Bronchial epithelial cell (primary cell): Measurements from ENCODE around the gene LMAN1L. TPM values are rescaled to one million over a fixed set of nuclear protein-coding genes. Genes with fewer than 3 reads are reported as not detected.
A peak's percentile ranks its signal among the peaks of the same experiment; 100 is the strongest.

Experiments
- DNase-seq: peaks from one replicate; pipeline ENCODE4 v3.0.0-alpha.2; 2010; ENCODE audit warnings: low read depth
- FAIRE-seq: peaks from 2 replicates; lab custom pipeline; 2011; peaks lifted over from hg19 to GRCh38; lab: Jason Lieb, UNC
- H3K27me3 ChIP-seq: 2 replicates; pipeline ENCODE4 v1.5.1; 2011; ENCODE audit warnings: low read length; ENCODE audit not compliant: control insufficient read depth, insufficient read depth
- H3K36me3 ChIP-seq: 2 replicates; pipeline ENCODE4 v1.5.1; 2011; ENCODE audit warnings: low read length; ENCODE audit not compliant: control insufficient read depth, insufficient read depth
- H3K4me3 ChIP-seq: 2 replicates; pipeline ENCODE4 v1.5.1; 2011; ENCODE audit warnings: mild to moderate bottlenecking, low read depth, low read length, control low read depth
- total RNA-seq: library from RNA; depleted of rRNA; stranded (reverse); fragments of >200 nt; gene quantifications from 2 replicates; pipeline ENCODE4 v1.2.1, GENCODE V29; 2014
- TF ChIP-seq, protein P1 (sequence below): IDR thresholded peaks from 2 replicates; pipeline ENCODE4 v1.5.1; 2011; ENCODE audit warnings: mild to moderate bottlenecking, moderate library complexity, low read length, control low read depth, inconsistent platforms; ENCODE audit not compliant: insufficient read depth, severe bottlenecking

LMAN1L gene
- total RNA-seq: under 0.01 TPM in 1 of 2 replicates, not detected in the other

DNA sequence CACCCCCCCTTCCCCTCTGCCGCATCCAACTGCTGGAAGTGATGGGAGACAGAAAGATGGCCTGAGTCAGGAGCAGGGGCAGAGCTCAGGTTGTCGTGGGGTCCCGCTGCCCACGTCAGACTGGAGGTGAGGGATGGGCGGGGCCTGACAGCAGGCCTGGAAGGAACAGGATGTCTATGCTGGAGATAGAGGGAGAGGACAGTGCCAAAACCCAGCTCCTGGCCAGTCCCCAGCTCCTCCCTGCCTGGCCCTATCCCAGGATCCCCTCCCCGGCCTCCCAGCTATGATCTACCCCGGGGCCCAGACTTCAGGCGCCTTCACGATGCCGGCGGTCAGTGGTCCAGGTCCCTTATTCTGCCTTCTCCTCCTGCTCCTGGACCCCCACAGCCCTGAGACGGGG is at the start of gene LMAN1L:
LMAN1L (plus strand) TSS at position 303 of the 400 bp plus-strand sequence; CDS start at position 323, 20 bp downstream.
- H3K36me3 ChIP-seq: no peaks in the 10 kb centered on the region
- no peak for FAIRE-seq
- TF ChIP-seq, protein P1, sequence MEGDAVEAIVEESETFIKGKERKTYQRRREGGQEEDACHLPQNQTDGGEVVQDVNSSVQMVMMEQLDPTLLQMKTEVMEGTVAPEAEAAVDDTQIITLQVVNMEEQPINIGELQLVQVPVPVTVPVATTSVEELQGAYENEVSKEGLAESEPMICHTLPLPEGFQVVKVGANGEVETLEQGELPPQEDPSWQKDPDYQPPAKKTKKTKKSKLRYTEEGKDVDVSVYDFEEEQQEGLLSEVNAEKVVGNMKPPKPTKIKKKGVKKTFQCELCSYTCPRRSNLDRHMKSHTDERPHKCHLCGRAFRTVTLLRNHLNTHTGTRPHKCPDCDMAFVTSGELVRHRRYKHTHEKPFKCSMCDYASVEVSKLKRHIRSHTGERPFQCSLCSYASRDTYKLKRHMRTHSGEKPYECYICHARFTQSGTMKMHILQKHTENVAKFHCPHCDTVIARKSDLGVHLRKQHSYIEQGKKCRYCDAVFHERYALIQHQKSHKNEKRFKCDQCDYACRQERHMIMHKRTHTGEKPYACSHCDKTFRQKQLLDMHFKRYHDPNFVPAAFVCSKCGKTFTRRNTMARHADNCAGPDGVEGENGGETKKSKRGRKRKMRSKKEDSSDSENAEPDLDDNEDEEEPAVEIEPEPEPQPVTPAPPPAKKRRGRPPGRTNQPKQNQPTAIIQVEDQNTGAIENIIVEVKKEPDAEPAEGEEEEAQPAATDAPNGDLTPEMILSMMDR: no peak
- no peaks in the 10 kb centered on the region for H3K27me3 ChIP-seq
- H3K4me3 ChIP-seq: no peak within 1 kb of the TSS
- no peak for DNase-seq

DNA sequence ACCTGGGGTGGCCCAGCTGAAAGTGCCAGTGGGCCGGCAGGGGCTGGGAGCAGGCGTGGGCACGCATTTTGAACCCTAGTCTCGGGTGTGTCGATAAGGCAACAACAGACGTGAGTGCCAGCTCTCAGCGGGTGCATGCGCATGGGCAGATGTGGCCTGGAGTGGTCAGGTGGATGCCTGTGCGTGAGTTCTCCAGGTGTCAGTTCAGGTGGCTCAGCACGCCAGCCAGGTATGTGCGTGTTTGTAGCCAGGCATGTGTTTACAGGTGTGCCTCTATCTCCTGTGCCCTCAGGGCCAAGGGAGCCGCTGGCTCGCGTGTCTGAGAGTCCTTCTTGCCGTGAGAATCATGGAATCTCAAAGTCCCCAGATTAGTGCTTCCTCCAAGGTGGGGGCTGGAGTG is 49.2 kb upstream of the LMAN1L start:
- Histone ChIP-seq H3K4me3 (no peak overlapping the region), H3K27me3 (no peaks in the 10 kb centered on the region), H3K36me3 (no peaks in the 10 kb centered on the region)
- DNase-seq (peak; percentile 75), FAIRE-seq (peak; percentile 91)
- TF ChIP-seq, protein P1: no peak

DNA sequence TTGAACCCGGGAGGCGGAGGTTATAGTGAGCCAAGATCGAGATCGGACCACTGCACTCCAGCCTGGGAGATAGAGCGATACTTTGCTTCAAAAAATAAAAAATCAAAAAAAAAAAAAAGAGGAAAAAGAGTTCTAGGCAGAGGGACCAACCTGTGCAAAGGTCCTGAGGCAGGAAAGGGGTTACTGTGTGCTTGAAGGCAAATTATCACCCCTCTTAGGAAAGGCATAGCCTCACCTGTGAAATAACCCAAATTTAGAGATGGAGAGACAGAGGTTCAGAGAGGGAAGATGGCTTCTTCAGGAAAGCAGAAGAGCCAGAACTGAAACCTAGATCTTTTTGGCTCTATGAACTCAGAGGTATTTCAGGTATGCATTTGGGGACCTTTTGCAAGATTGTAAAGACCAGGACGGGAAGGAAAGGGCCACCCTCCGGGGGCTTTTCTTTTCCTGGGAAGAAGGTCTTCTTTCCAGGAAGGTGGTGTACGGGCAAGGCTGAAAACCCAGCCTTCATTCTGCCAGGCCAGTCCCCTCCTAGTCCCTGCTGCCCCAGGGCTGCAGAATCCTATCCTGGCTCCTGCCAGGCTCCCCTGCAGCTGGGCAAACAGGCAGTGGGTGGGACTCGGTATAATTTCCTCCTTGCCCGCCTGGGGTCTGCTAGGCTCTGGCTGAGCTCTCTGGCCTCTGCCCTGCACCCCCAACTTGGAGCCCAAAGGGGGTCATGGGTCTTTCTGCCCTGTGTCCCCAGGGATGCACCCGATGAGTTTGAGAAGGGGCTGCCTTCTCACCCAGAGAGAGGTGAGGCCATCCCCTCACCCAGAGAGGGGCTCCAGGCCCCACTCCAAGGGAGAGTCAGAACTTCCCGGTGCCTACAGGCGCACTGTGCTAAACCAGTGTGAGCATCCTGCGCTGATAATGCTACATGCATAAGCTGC is 45.2 kb upstream of the LMAN1L start:
- TF ChIP-seq, protein P1: no peak
- FAIRE-seq: no peak
- no peaks in the 10 kb centered on the region for H3K36me3 ChIP-seq
- H3K4me3 ChIP-seq: no peak overlapping the region
- H3K27me3 ChIP-seq: peaks cover 6% of the 10 kb centered on the region
- DNase-seq: no peak

DNA sequence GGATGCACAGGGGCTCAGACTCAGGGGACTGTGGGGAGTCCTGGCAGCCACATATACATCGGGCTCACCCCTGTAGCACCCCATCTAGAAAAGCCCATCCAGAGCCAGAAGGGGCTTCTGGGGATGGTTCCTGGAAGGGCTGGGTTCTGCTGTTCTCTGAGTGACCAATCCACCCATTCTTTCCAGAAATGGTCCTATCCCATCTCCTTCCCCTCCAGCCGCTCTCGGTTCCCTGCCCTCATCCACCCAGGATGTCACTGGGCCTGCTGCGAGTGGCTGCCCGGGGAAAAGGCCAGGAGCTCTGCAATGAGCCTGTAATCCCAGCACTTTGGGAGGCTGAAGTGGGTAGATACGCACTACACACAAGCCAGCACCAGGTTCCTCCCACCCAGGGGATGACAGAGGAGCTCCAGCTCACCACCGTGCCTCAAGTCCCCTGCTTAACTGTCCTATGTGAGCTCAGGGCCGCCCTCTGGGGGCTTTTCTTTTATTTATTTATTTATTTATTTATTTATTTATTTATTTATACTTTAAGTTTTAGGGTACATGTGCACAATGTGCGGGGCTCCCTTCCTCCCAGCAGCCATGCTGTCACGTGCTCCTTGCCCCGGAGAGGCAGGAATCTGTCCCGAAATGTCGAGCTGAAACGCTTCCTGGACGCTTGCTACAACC is 44.4 kb upstream of the LMAN1L start:
- no peak for FAIRE-seq
- H3K27me3 ChIP-seq: peaks cover 6% of the 10 kb centered on the region
- TF ChIP-seq, protein P1: no peak
- H3K4me3 ChIP-seq: no peak overlapping the region
- no peaks in the 10 kb centered on the region for H3K36me3 ChIP-seq
- DNase-seq: no peak

DNA sequence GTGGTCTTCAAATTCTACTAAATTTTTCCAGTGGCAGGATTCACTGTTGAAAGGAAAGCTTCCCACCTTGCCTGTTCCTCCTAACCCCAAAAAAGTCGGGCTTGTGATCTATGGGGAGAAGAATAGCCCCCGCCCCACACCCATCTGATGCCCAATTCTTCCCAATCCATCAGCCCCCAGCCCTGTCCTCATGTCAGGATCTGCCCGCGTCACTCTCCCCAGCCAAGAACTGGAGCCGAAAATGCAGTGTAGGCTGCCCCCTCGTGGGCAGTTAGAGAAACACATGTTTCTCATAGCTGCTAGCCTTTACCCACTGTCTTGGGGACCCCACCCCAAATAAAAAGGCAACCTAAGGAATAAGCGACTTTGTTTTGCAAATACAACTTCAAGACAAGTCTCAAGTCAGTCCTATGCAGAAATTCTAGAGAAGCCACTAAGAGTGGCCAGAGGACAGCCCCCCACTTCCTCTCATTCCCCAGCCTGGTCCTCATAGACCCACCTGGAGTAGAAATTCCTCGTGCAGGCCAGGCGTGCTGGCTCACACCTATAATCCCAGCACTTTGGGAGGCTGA is 43.8 kb upstream of the LMAN1L start:
- Histone ChIP-seq H3K27me3 (peaks cover 6% of the 10 kb centered on the region), H3K36me3 (no peaks in the 10 kb centered on the region), H3K4me3 (no peak overlapping the region)
- DNase-seq (peak; percentile 30), FAIRE-seq (no peak)
- TF ChIP-seq, protein P1: peak; percentile 77
